CD4-positive, alpha-beta T cell (primary cell): Measurements from ENCODE around the gene LINC00237. TPM values are rescaled to one million over a fixed set of nuclear protein-coding genes. Genes with fewer than 3 reads are reported as not detected.

ENCODE experiments used
- ATAC-seq: fragments of 200-7000 bp; cut with Tn5 transposase; one replicate; pipeline ENCODE4 v1.10.0; 2022; ENCODE audit warnings: mild to moderate bottlenecking; ENCODE audit not compliant: poor library complexity
- CTCF ChIA-PET: fragments of 350-600 bp; sonication (Branson Sonifier 250); formaldehyde crosslinking; loops from one replicate; lab custom pipeline; 2021; ENCODE audit warnings: antibody characterized with exemption, inconsistent platforms; lab: Charles Lee
- POLR2A ChIA-PET: fragments of 350-600 bp; sonication (Branson Sonifier 250); formaldehyde crosslinking; loops from one replicate; lab custom pipeline; 2021; ENCODE audit warnings: antibody characterized with exemption, inconsistent platforms; lab: Charles Lee
- DNase-seq, 14 experiments: peaks; one replicate each; pipeline ENCODE4 v3.0.0-alpha.2; 2013 to 2020; ENCODE audit warnings: mixed read lengths in 2 of 14
- H3K27ac ChIP-seq, 2 donors: one replicate each; pipeline versions ENCODE4 v1.5.1 to v1.7.0; 2013; ENCODE audit warnings: low read length in 2 of 2, low read depth in 1 of 2, mild to moderate bottlenecking in 1 of 2
- H3K27me3 ChIP-seq, 2 experiments: 1 replicate in 1 of 2; 2 replicates in 1 of 2; pipeline versions ENCODE4 v1.6.1 to v1.7.0; 2013; ENCODE audit warnings: low read length in 2 of 2, control low read depth in 1 of 2, mild to moderate bottlenecking in 1 of 2, moderate library complexity in 1 of 2; ENCODE audit not compliant: insufficient read depth in 2 of 2, control insufficient read depth in 1 of 2
- H3K36me3 ChIP-seq: one replicate; pipeline ENCODE4 v1.6.1; 2013; ENCODE audit warnings: low read length, control low read depth; ENCODE audit not compliant: insufficient read depth
- H3K4me1 ChIP-seq: one replicate; pipeline ENCODE4 v1.6.1; 2013; ENCODE audit warnings: low read length, control low read depth; ENCODE audit not compliant: insufficient read depth
- H3K4me3 ChIP-seq: one replicate; pipeline ENCODE4 v1.5.1; 2013; ENCODE audit warnings: mild to moderate bottlenecking, low read length, moderate library complexity
- H3K9me3 ChIP-seq, 2 experiments: 1 replicate in 1 of 2; 2 replicates in 1 of 2; pipeline versions ENCODE4 v1.6.1 to v1.7.0; 2013; ENCODE audit warnings: low read length in 2 of 2, mild to moderate bottlenecking in 2 of 2, control low read depth in 1 of 2, moderate library complexity in 1 of 2; ENCODE audit not compliant: control insufficient read depth in 1 of 2, insufficient read depth in 1 of 2
- H3K27ac Mint-ChIP-seq: one replicate; pipeline ENCODE4 v1.8.0; 2020; ENCODE audit warnings: mixed read lengths
- H3K27me3 Mint-ChIP-seq: one replicate; pipeline ENCODE4 v1.8.0; 2021; ENCODE audit warnings: mixed read lengths
- H3K36me3 Mint-ChIP-seq: one replicate; pipeline ENCODE4 v1.8.0; 2021; ENCODE audit warnings: low read depth, mixed read lengths
- H3K4me1 Mint-ChIP-seq: one replicate; pipeline ENCODE4 v1.8.0; 2021; ENCODE audit warnings: low read depth, mixed read lengths
- H3K4me3 Mint-ChIP-seq: one replicate; pipeline ENCODE4 v1.8.0; 2020; ENCODE audit warnings: mild to moderate bottlenecking, mixed read lengths
- H3K9me3 Mint-ChIP-seq: one replicate; pipeline ENCODE4 v1.8.0; 2020; ENCODE audit warnings: mixed read lengths
- CTCF ChIP-seq: fragments of 200-600 bp; IDR thresholded peaks from one replicate; pipeline ENCODE4 v1.8.0; 2022; ENCODE audit warnings: antibody characterized with exemption, mild to moderate bottlenecking
- intact Hi-C, 2 experiments: fragments of 100-400 bp; cut with DNase I in 1 of 2; cut with micrococcal nuclease in 1 of 2; formaldehyde crosslinking; loops; one replicate each; pipeline versions ENCODE4 v1.15.1 to v1.9.0; 2023 to 2025; cut with DNase I, micrococcal nuclease
- total RNA-seq, 174 experiments: library from RNA in 2 of 174; stranded (reverse) in 2 of 174; gene quantifications; one replicate each; pipeline ENCODE4 v1.2.3 and lab custom pipeline; 2021 to 2026

The LINC00237 gene
- total RNA-seq, 2 experiments from 2014 or later: not detected

- no peak for TF ChIP-seq CTCF
- ChIA-PET CTCF (no interaction called here), POLR2A (no interaction called here)
- Histone ChIP-seq H3K9me3 (no peaks in the 10 kb centered on the region), H3K4me1 (no peaks in the 10 kb centered on the region), H3K4me3 (no peak overlapping the region), H3K27me3 (no peaks in the 10 kb centered on the region), H3K36me3 (no peaks in the 10 kb centered on the region), H3K27ac (no peak overlapping the region)
- intact Hi-C loops: no loop called here
- Mint-ChIP-seq H3K4me3 (no peak overlapping the region), H3K36me3 (peaks cover 73% of the 10 kb centered on the region), H3K9me3 (no peaks in the 10 kb centered on the region), H3K27me3 (no peaks in the 10 kb centered on the region), H3K27ac (no peak overlapping the region), H3K4me1 (no peaks in the 10 kb centered on the region)
- DNase-seq: no peak
- no peak for ATAC-seq
Measured at GRCh38 chr20:21151791-21152190, 45.6 kb upstream of the LINC00237 start.

GRCh38 chr20:21149344-21149743 lies 43.2 kb upstream of the LINC00237 start:
- H3K27me3 ChIP-seq: no peaks in the 10 kb centered on the region
- H3K27ac ChIP-seq: no peak overlapping the region
- intact Hi-C loops: no loop called here
- H3K4me3 Mint-ChIP-seq: no peak overlapping the region
- DNase-seq: no peak
- peaks cover 5% of the 10 kb centered on the region for H3K36me3 ChIP-seq
- CTCF ChIA-PET: no interaction called here
- H3K27ac Mint-ChIP-seq: no peak overlapping the region
- no peak for TF ChIP-seq CTCF
- no peaks in the 10 kb centered on the region for H3K4me1 ChIP-seq
- H3K36me3 Mint-ChIP-seq: peaks cover 68% of the 10 kb centered on the region
- no peak for ATAC-seq
- H3K4me3 ChIP-seq: no peak overlapping the region
- H3K27me3 Mint-ChIP-seq: no peaks in the 10 kb centered on the region
- H3K9me3 Mint-ChIP-seq: no peaks in the 10 kb centered on the region
- H3K4me1 Mint-ChIP-seq: no peaks in the 10 kb centered on the region
- POLR2A ChIA-PET: no interaction called here
- H3K9me3 ChIP-seq: no peaks in the 10 kb centered on the region

- POLR2A ChIA-PET: no interaction called here
- H3K27ac Mint-ChIP-seq: no peak overlapping the region
Measured at GRCh38 chr20:21147593-21147992, 41.4 kb upstream of the LINC00237 start.

More at GRCh38 chr20:21147593-21147992, 41.4 kb upstream of the LINC00237 start:
- ATAC-seq (no peak), DNase-seq (no peak)
- CTCF ChIA-PET: interaction anchor here (0.7 kb wide), 1 partner anchor 8 kb away, joined by 4 read pairs; no protein-coding TSS in a partner anchor
- Mint-ChIP-seq H3K4me3 (no peak overlapping the region), H3K9me3 (no peaks in the 10 kb centered on the region), H3K36me3 (peaks cover 53% of the 10 kb centered on the region), H3K4me1 (no peaks in the 10 kb centered on the region), H3K27me3 (no peaks in the 10 kb centered on the region)
- H3K4me1 ChIP-seq: no peaks in the 10 kb centered on the region
- peaks cover 5% of the 10 kb centered on the region for H3K36me3 ChIP-seq
- TF ChIP-seq CTCF: no peak
- no peak overlapping the region for H3K4me3 ChIP-seq
- no peaks in the 10 kb centered on the region for H3K27me3 ChIP-seq
- intact Hi-C loops: no loop called here
- no peak overlapping the region for H3K27ac ChIP-seq
- no peaks in the 10 kb centered on the region for H3K9me3 ChIP-seq
